GM12892 (cell line): ENCODE measurements around the gene KIF6.

ENCODE experiments used
- POLR2A ChIP-seq: IDR thresholded peaks from 2 replicates; pipeline ENCODE4 v1.6.1; 2011; ENCODE audit warnings: low read depth, low read length, control low read depth
- POLR2AphosphoS5 ChIP-seq: IDR thresholded peaks from 2 replicates; pipeline ENCODE4 v1.6.1; 2011; ENCODE audit warnings: low read depth, low read length, control low read depth
- TAF1 ChIP-seq: IDR thresholded peaks from 2 replicates; pipeline ENCODE4 v1.6.1; 2011; ENCODE audit warnings: low read depth, mild to moderate bottlenecking, control low read depth, low read length, borderline replicate concordance

DNA sequence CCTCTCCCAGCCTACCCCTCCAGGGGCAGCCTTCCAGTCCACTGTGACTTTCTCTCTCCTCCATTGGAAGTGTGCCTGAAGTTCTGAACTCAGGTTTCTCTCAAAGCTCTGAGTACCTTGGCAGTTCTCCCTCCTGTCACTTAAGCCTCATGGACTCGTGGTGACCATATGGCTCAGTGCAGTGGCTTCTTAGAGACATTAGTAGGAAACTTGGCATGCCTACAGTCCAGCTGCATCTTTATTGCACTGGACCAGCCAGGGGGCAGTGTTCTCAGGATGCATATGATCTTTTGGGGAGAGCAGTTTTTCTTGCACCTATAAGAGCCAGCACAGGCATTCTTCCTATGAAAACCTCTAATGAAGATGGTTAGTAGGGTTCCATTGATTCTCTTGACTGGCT lies 355.2 kb downstream of the KIF6 start:
- TF ChIP-seq POLR2A (no peak), TAF1 (no peak), POLR2AphosphoS5 (no peak)
